Uterus (tissue), 4 donors: ENCODE results near the gene CHAD. TPM values are rescaled to one million over a fixed set of nuclear protein-coding genes. Genes with fewer than 3 reads are reported as not detected.
A peak's percentile ranks its signal among the peaks of the same experiment; 100 is the strongest.

ENCODE experiments used
- DNase-seq, 2 donors: peaks; one replicate each; pipeline ENCODE4 v3.0.0-alpha.2; 2019 to 2020
- H3K27ac ChIP-seq, 2 donors: fragments of 200-600 bp; sonication (generic); 1 replicate in 1 of 2; 2 replicates in 1 of 2; pipeline ENCODE4 v1.5.1; 2016 to 2018
- H3K27me3 ChIP-seq, 2 donors: fragments of 200-600 bp; sonication (generic); one replicate each; pipeline ENCODE4 v1.5.1; 2018 to 2019; ENCODE audit warnings: control low read depth in 1 of 2
- H3K36me3 ChIP-seq, 2 donors: fragments of 200-600 bp; sonication (generic); one replicate each; pipeline ENCODE4 v1.5.1; 2019; ENCODE audit warnings: control low read depth in 1 of 2
- H3K4me1 ChIP-seq, 2 donors: fragments of 200-600 bp; sonication (generic); one replicate each; pipeline ENCODE4 v1.5.1; 2018 to 2019; ENCODE audit warnings: control low read depth in 1 of 2
- H3K4me3 ChIP-seq, 2 donors: fragments of 200-600 bp; sonication (generic); 1 replicate in 1 of 2; 2 replicates in 1 of 2; pipeline ENCODE4 v1.5.1; 2018 to 2019; ENCODE audit warnings: mild to moderate bottlenecking in 1 of 2
- H3K9me3 ChIP-seq, 2 donors: fragments of 200-600 bp; sonication (generic); one replicate each; pipeline ENCODE4 v1.5.1; 2019; ENCODE audit warnings: control low read depth in 1 of 2
- POLR2A ChIP-seq, 2 donors: fragments of 450-650 bp; IDR thresholded peaks; one replicate each; pipeline ENCODE4 v1.6.1; 2016; ENCODE audit warnings: antibody characterized with exemption in 2 of 2, mild to moderate bottlenecking in 1 of 2, moderate library complexity in 1 of 2
- intact Hi-C: fragments of 100-400 bp; cut with DNase I; formaldehyde crosslinking; loops from one replicate; pipeline ENCODE4 v1.15.1; 2023; ENCODE audit warnings: low total_unique reads
- total RNA-seq, 4 donors: library from RNA; depleted of rRNA in 3 of 4; stranded (reverse); fragments of >200 nt in 3 of 4; gene quantifications; one replicate each; pipeline versions ENCODE4 v1.1.0 to v1.2.4, GENCODE V29; 2014 to 2023
- TF ChIP-seq, protein P1 (sequence below), 4 experiments: fragments of 200-600 bp in 2 of 4; fragments of 450-650 bp in 2 of 4; sonication (generic) in 2 of 4; IDR thresholded peaks; one replicate each; pipeline ENCODE4 v1.5.1; 2016 to 2019; ENCODE audit warnings: antibody characterized with exemption in 4 of 4, mild to moderate bottlenecking in 2 of 4, moderate library complexity in 1 of 4
- donor health status: DM: yes; HTN: yes; CAD: no.

Gene CHAD
- total RNA-seq, 4 donors from 2014 or later: not detected

DNA sequence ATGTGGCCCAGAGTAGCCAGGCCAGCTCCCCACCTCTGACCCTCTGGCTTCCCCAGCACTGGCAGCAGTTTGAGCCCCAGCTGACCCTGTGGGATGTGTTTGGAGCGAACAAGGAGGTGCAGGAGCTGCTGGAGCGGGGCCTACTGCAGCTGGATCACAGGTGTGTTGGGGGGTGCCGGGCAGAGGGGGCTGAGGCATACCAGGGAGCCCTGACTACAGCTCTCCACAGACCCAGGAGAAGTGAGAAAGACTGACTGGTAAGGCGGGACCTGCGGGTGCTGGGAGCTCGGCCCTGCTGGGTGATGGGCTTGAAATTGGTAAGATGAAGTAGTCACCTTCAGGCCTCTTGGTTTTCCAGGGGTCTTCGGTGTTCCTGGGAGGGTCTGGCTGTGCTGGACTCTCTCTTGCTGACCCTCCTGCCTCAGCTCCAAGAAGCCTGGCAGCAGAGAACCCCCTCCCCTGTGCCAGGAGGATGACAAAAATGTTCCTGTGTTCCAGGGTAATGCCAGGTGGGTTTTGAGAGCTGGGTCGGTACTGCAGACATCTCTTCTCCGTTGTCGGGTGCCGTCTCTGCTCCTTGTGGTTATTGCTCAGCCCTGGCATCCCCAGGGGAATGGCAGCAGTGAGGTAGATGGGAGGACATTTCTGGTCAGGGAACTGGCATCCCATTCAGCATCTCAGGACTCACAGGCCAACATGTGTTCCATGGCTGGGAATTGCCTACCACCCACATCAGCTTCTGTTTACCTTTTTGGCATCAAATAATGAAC lies 15.9 kb upstream of the CHAD start:
- Histone ChIP-seq H3K27ac (no peak overlapping the region), H3K9me3 (no peaks in the 10 kb centered on the region), H3K27me3 (no peaks in the 10 kb centered on the region), H3K36me3 (no peaks in the 10 kb centered on the region), H3K4me3 (no peak overlapping the region), H3K4me1 (peaks cover 0 to 10% of the 10 kb centered on the region in 2 donors)
- intact Hi-C loops: no loop called here
- no peak for DNase-seq
- no peak for TF ChIP-seq POLR2A (IDR thresholded peaks at IDR 0.05)

DNA sequence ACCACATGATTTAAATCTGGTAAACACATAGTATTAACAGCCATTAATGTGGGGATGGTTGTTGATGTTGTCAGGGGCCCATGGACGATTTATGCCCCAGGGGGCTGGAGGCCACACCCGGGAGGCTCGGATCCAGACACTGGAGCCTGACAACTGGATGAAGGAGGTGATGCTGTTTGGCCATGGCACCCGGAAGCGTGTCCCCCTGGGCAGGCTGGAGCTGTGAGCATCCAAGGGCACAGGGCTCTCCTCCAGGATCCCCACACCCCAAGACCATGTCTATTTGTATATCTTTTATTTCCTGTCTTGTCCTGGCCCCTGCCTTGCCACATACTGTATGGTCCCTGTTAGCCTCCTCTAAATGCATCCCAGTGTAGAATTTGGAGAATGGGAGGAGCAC lies 14.6 kb upstream of the CHAD start:
- H3K27me3 ChIP-seq: no peaks in the 10 kb centered on the region
- H3K4me3 ChIP-seq: no peak overlapping the region
- DNase-seq: no peak
- H3K9me3 ChIP-seq: no peaks in the 10 kb centered on the region
- intact Hi-C loops: no loop called here
- peak overlapping the region; percentile 83 to 91 for H3K27ac ChIP-seq
- no peak for TF ChIP-seq POLR2A (IDR thresholded peaks at IDR 0.05)
- TF ChIP-seq, protein P1, sequence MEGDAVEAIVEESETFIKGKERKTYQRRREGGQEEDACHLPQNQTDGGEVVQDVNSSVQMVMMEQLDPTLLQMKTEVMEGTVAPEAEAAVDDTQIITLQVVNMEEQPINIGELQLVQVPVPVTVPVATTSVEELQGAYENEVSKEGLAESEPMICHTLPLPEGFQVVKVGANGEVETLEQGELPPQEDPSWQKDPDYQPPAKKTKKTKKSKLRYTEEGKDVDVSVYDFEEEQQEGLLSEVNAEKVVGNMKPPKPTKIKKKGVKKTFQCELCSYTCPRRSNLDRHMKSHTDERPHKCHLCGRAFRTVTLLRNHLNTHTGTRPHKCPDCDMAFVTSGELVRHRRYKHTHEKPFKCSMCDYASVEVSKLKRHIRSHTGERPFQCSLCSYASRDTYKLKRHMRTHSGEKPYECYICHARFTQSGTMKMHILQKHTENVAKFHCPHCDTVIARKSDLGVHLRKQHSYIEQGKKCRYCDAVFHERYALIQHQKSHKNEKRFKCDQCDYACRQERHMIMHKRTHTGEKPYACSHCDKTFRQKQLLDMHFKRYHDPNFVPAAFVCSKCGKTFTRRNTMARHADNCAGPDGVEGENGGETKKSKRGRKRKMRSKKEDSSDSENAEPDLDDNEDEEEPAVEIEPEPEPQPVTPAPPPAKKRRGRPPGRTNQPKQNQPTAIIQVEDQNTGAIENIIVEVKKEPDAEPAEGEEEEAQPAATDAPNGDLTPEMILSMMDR (IDR thresholded peaks at IDR 0.05): no peak
- H3K36me3 ChIP-seq: no peaks in the 10 kb centered on the region
- peaks cover 0 to 11% of the 10 kb centered on the region in 2 donors for H3K4me1 ChIP-seq

DNA sequence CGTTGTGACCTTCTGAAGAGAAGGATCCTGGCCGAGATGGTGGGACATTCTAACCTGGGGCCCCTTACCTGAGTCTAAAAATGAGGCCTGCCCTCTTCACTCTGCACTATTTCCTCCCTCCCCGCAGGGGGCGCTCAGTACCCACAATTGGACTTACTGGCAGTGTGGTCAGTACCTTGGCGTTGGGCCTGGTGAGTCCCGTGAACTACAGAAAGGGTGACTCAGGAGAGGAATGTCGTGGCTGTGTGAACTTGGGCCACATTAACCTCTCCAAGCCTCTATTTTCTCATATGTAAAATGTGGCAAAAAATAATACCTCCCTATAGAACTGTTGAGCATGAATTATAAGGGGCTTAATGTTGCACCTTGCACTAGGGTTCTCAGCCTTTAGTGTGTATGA lies 13.8 kb upstream of the CHAD start:
- intact Hi-C loops: no loop called here
- Histone ChIP-seq H3K4me3 (no peak overlapping the region), H3K9me3 (no peaks in the 10 kb centered on the region), H3K4me1 (peaks cover 0 to 11% of the 10 kb centered on the region in 2 donors), H3K27ac (peak overlapping the region; percentile 83 to 91), H3K27me3 (no peaks in the 10 kb centered on the region), H3K36me3 (no peaks in the 10 kb centered on the region)
- DNase-seq: peak; percentile 95 to 97
- TF ChIP-seq, protein P1 (IDR thresholded peaks at IDR 0.05): peak; percentile 78 to 97 (median 92)
- no peak for TF ChIP-seq POLR2A (IDR thresholded peaks at IDR 0.05)

DNA sequence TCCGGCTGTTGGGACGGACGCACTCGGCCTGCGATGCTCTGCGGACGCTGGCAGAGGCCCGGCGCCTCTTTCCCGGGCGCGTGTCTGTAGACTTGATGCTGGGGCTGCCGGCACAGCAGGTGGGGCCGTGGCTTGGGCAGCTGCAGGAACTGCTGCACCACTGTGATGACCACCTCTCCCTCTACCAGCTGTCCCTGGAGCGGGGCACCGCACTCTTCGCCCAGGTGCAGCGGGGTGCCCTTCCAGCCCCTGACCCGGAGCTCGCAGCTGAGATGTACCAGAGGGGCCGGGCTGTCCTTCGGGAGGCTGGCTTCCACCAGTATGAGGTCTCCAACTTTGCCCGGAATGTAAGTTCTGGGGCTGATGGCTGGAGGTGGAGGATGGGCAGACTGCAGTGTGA lies 13.4 kb upstream of the CHAD start:
- Histone ChIP-seq H3K36me3 (no peaks in the 10 kb centered on the region), H3K27ac (peak overlapping the region; percentile 66 to 91), H3K27me3 (no peaks in the 10 kb centered on the region), H3K4me3 (no peak overlapping the region), H3K9me3 (no peaks in the 10 kb centered on the region), H3K4me1 (peaks cover 0 to 11% of the 10 kb centered on the region in 2 donors)
- intact Hi-C loops: no loop called here
- no peak for DNase-seq
- TF ChIP-seq POLR2A (IDR thresholded peaks at IDR 0.05): no peak
- TF ChIP-seq, protein P1 (IDR thresholded peaks at IDR 0.05): no peak

DNA sequence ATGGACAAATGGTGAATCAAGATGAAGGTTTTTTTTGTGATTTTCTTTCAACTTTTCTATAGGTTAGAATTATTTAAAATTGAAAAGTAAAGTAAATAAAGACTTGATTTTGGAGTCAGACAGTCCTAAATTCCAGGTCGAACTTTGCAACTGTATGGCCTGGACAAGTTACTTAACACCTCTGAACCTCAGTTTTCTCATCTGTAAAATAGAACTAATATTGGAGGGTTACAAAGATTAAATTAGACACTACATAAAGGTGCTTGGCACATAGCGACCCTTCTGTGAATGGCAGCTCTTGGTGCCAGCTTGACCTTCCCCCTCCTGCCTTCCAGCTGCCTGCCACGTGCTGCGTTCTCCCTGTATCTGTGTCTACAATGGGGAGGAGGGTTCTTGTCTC lies 13.0 kb upstream of the CHAD start:
- peak overlapping the region; percentile 66 to 91 for H3K27ac ChIP-seq
- intact Hi-C loops: no loop called here

More for the DNA sequence above, 13.0 kb upstream of the CHAD start:
- TF ChIP-seq, protein P1 (IDR thresholded peaks at IDR 0.05): no peak
- no peak for TF ChIP-seq POLR2A (IDR thresholded peaks at IDR 0.05)
- no peaks in the 10 kb centered on the region for H3K9me3 ChIP-seq
- no peaks in the 10 kb centered on the region for H3K36me3 ChIP-seq
- H3K4me3 ChIP-seq: no peak overlapping the region
- H3K4me1 ChIP-seq: peaks cover 0 to 11% of the 10 kb centered on the region in 2 donors
- DNase-seq: no peak
- H3K27me3 ChIP-seq: no peaks in the 10 kb centered on the region
